Muscle layer of duodenum (tissue), 2 donors: ENCODE results near the gene NKAIN1.

Experiments
- H3K27ac ChIP-seq: one replicate; pipeline ENCODE4 v1.7.0; 2013; ENCODE audit warnings: mild to moderate bottlenecking, low read length
- H3K27me3 ChIP-seq: one replicate; pipeline ENCODE4 v1.7.0; 2013; ENCODE audit warnings: low read depth, mild to moderate bottlenecking, control low read depth, low read length
- H3K36me3 ChIP-seq, 2 donors: one replicate each; pipeline ENCODE4 v1.7.0; 2013; ENCODE audit warnings: low read length in 2 of 2, control low read depth in 1 of 2, mild to moderate bottlenecking in 1 of 2; ENCODE audit not compliant: insufficient read depth in 2 of 2, control insufficient read depth in 1 of 2
- H3K4me1 ChIP-seq, 2 donors: one replicate each; pipeline ENCODE4 v1.7.0; 2013; ENCODE audit warnings: low read length in 2 of 2, mild to moderate bottlenecking in 2 of 2, control low read depth in 1 of 2, moderate library complexity in 1 of 2; ENCODE audit not compliant: insufficient read depth in 2 of 2, control insufficient read depth in 1 of 2
- H3K4me3 ChIP-seq, 2 donors: one replicate each; pipeline ENCODE4 v1.7.0; 2013; ENCODE audit warnings: low read length in 2 of 2, low read depth in 1 of 2, mild to moderate bottlenecking in 1 of 2
- H3K9me3 ChIP-seq, 2 donors: one replicate each; pipeline ENCODE4 v1.7.0; 2013; ENCODE audit warnings: low read length in 2 of 2, control low read depth in 1 of 2, mild to moderate bottlenecking in 1 of 2; ENCODE audit not compliant: control insufficient read depth in 1 of 2
- donor health status: healthy.

The NKAIN1 gene

GRCh38 chr1:31166462-31166861 lies 73.2 kb downstream of the NKAIN1 start:
- Histone ChIP-seq H3K27ac (no peak overlapping the region), H3K9me3 (no peaks in the 10 kb centered on the region), H3K4me3 (no peak overlapping the region), H3K27me3 (no peaks in the 10 kb centered on the region), H3K36me3 (no peaks in the 10 kb centered on the region), H3K4me1 (no peaks in the 10 kb centered on the region)

- Histone ChIP-seq H3K27me3 (no peaks in the 10 kb centered on the region), H3K4me1 (no peaks in the 10 kb centered on the region), H3K36me3 (no peaks in the 10 kb centered on the region), H3K4me3 (no peak overlapping the region), H3K27ac (no peak overlapping the region), H3K9me3 (no peaks in the 10 kb centered on the region)
Measured at GRCh38 chr1:31164291-31164690, 75.4 kb downstream of the NKAIN1 start.

- Histone ChIP-seq H3K9me3 (no peaks in the 10 kb centered on the region), H3K27me3 (no peaks in the 10 kb centered on the region), H3K36me3 (no peaks in the 10 kb centered on the region), H3K4me1 (no peaks in the 10 kb centered on the region), H3K4me3 (no peak overlapping the region), H3K27ac (no peak overlapping the region)
Measured at GRCh38 chr1:31163866-31164265, 75.8 kb downstream of the NKAIN1 start.

GRCh38 chr1:31161571-31161970 lies 78.1 kb downstream of the NKAIN1 start:
- H3K9me3 ChIP-seq, result no peaks in the 10 kb centered on the region
- H3K36me3 ChIP-seq, result no peaks in the 10 kb centered on the region
- H3K27me3 ChIP-seq, result no peaks in the 10 kb centered on the region
- H3K27ac ChIP-seq, result no peak overlapping the region
- H3K4me3 ChIP-seq, result no peak overlapping the region
- H3K4me1 ChIP-seq, result no peaks in the 10 kb centered on the region

GRCh38 chr1:31159869-31160611 lies 79.6 kb downstream of the NKAIN1 start:
- Histone ChIP-seq H3K36me3 (no peaks in the 10 kb centered on the region), H3K4me1 (peaks cover 0 to 6% of the 10 kb centered on the region in 2 donors), H3K27ac (no peak overlapping the region)

GRCh38 chr1:31159323-31159722 lies 80.4 kb downstream of the NKAIN1 start:
- no peaks in the 10 kb centered on the region for H3K9me3 ChIP-seq
- no peak overlapping the region for H3K27ac ChIP-seq
- peaks cover 0 to 6% of the 10 kb centered on the region in 2 donors for H3K4me1 ChIP-seq
- no peak overlapping the region for H3K4me3 ChIP-seq
- no peaks in the 10 kb centered on the region for H3K27me3 ChIP-seq
- H3K36me3 ChIP-seq, result no peaks in the 10 kb centered on the region

More at GRCh38 chr1:31159869-31160611, 79.6 kb downstream of the NKAIN1 start:
- Histone ChIP-seq H3K27me3 (no peaks in the 10 kb centered on the region), H3K4me3 (no peak overlapping the region), H3K9me3 (no peaks in the 10 kb centered on the region)

GRCh38 chr1:31155216-31155806 lies 84.4 kb downstream of the NKAIN1 start:
- Histone ChIP-seq H3K4me1 (peaks cover 0 to 6% of the 10 kb centered on the region in 2 donors), H3K36me3 (no peaks in the 10 kb centered on the region), H3K27me3 (no peaks in the 10 kb centered on the region), H3K27ac (no peak overlapping the region), H3K4me3 (peak overlapping the region; percentile 70 to 75), H3K9me3 (no peaks in the 10 kb centered on the region)

GRCh38 chr1:31154632-31155215 lies 85.0 kb downstream of the NKAIN1 start:
- Histone ChIP-seq H3K4me1 (peaks cover 0 to 6% of the 10 kb centered on the region in 2 donors), H3K36me3 (no peaks in the 10 kb centered on the region), H3K27me3 (no peaks in the 10 kb centered on the region), H3K27ac (peak overlapping the region; percentile 80), H3K4me3 (peak overlapping the region; percentile 61 to 75), H3K9me3 (no peaks in the 10 kb centered on the region)

- peak overlapping the region; percentile 80 for H3K27ac ChIP-seq
Measured at GRCh38 chr1:31154000-31154631, 85.6 kb downstream of the NKAIN1 start.

GRCh38 chr1:31153423-31153822 lies 86.3 kb downstream of the NKAIN1 start:
- Histone ChIP-seq H3K4me1 (peaks cover 0 to 6% of the 10 kb centered on the region in 2 donors), H3K4me3 (no peak overlapping the region), H3K27me3 (no peaks in the 10 kb centered on the region), H3K9me3 (no peaks in the 10 kb centered on the region), H3K27ac (no peak overlapping the region), H3K36me3 (no peaks in the 10 kb centered on the region)

More at GRCh38 chr1:31154000-31154631, 85.6 kb downstream of the NKAIN1 start:
- Histone ChIP-seq H3K4me1 (peaks cover 0 to 6% of the 10 kb centered on the region in 2 donors), H3K4me3 (peak overlapping the region; percentile 47 to 61), H3K27me3 (no peaks in the 10 kb centered on the region), H3K9me3 (no peaks in the 10 kb centered on the region), H3K36me3 (no peaks in the 10 kb centered on the region)

GRCh38 chr1:31152181-31152795 lies 87.4 kb downstream of the NKAIN1 start:
- no peak overlapping the region for H3K4me3 ChIP-seq
- no peaks in the 10 kb centered on the region for H3K36me3 ChIP-seq
- H3K27me3 ChIP-seq, result no peaks in the 10 kb centered on the region
- H3K9me3 ChIP-seq, result no peaks in the 10 kb centered on the region
- no peak overlapping the region for H3K27ac ChIP-seq
- H3K4me1 ChIP-seq, result peaks cover 0 to 6% of the 10 kb centered on the region in 2 donors
